ENCODE results near the gene TOMM7. TPM values are rescaled to one million over a fixed set of nuclear protein-coding genes. Genes with fewer than 3 reads are reported as not detected.

Gene TOMM7
- total and polyA plus RNA-seq, 10 of the 15 experiments (the other 5 are each of a cell fraction or from before 2014, with no cell fraction given), result 151 to 1,497 (median 322) TPM

- TF ChIP-seq CHD2 (IDR thresholded peaks at IDR 0.05; ENCODE audit: borderline replicate concordance, low read depth, low read length) (peak; percentile 49), RAD51 (IDR thresholded peaks at IDR 0.05) (peak; percentile 87), IKZF1 (conservative IDR thresholded peaks at IDR 0.05) (peak; percentile 92), JUNB (IDR thresholded peaks at IDR 0.05) (0 out of 2 replicates have a peak, but pooled peaks have one; percentile 7), SMC3 (IDR thresholded peaks at IDR 0.05; ENCODE audit: borderline replicate concordance, low read length) (peak; percentile 1), ZNF687 (IDR thresholded peaks at IDR 0.05) (peak; percentile 93), ZSCAN29 (IDR thresholded peaks at IDR 0.05) (peak; percentile 48; the same call in 1 of the 2 replicates), FOXM1 (IDR thresholded peaks at IDR 0.05; ENCODE audit: low read depth, low read length) (peak; percentile 12; the same call in 1 of the 2 replicates), NR2F1 (conservative IDR thresholded peaks at IDR 0.05) (peak; percentile 71), POU2F2 (IDR thresholded peaks at IDR 0.05; ENCODE audit: borderline replicate concordance, low read depth, low read length) (peak; percentile 65; the same call in 2 of the 3 replicates), RELA (IDR thresholded peaks at IDR 0.05; ENCODE audit: borderline replicate concordance, partially characterized antibody) (peak; percentile 86), PKNOX1 (IDR thresholded peaks at IDR 0.05) (0 out of 2 replicates have a peak, but pooled peaks have one; percentile 26), POLR2A (IDR thresholded peaks at IDR 0.05; ENCODE audit: low read depth, low read length) (peak; percentile 89), E2F4 (IDR thresholded peaks at IDR 0.05; ENCODE audit: low read depth, low read length) (peak; percentile 53; the same call in 1 of the 2 replicates), BHLHE40 (IDR thresholded peaks at IDR 0.05; ENCODE audit: borderline replicate concordance in 1 of 2, low read depth in 2 of 2, low read length in 1 of 2) (peak; percentile 95 to 98), SRF (IDR thresholded peaks at IDR 0.05; ENCODE audit: low read depth in 2 of 2, low read length in 2 of 2) (peak in 1 of 2 experiments; percentile 35; a peak in 1 of 4 replicates), CTCF (IDR thresholded peaks at IDR 0.05 in 2 of 3, conservative IDR thresholded peaks at IDR 0.05 in 1 of 3; ENCODE audit: control insufficient read depth in 2 of 3, extremely low read depth in 1 of 3, insufficient read depth in 1 of 3, low read depth in 3 of 3, low read length in 3 of 3) (peak in 1 of 3 experiments; percentile 44; a peak in 1 of 6 replicates), RUNX3 (IDR thresholded peaks at IDR 0.05; ENCODE audit: low read length) (peak; percentile 54), MEF2A (IDR thresholded peaks at IDR 0.05; ENCODE audit: insufficient read depth, low read depth, low read length) (no peak), TAF1 (IDR thresholded peaks at IDR 0.05; ENCODE audit: borderline replicate concordance, low read depth, low read length) (peak; percentile 37; the same call in 1 of the 2 replicates), PAX5 (IDR thresholded peaks at IDR 0.05; ENCODE audit: borderline replicate concordance, low read depth, low read length) (no peak), MYB (IDR thresholded peaks at IDR 0.05; ENCODE audit: borderline replicate concordance, low read depth, low read length) (no peak)
These were observed 31.8 kb upstream of the TOMM7 start (continued) for GRCh38 chr7:22854158-22855048.
